Neural cell (in vitro differentiated cells): ENCODE measurements around the gene ACTN1. TPM values are rescaled to one million over a fixed set of nuclear protein-coding genes. Genes with fewer than 3 reads are reported as not detected.
"Not testable (repeated sequence)": the region's sequence is repeated elsewhere in the genome, so short reads cannot be mapped to it uniquely, and the experiment has no call there.

Experiments
- H2AFZ ChIP-seq: fragments of 200-600, 300-800 bp; sonication (generic), shearing (Covaris generic); 2 replicates; pipeline ENCODE4 v1.6.0; 2014; ENCODE audit warnings: low read depth, mild to moderate bottlenecking, antibody characterized with exemption, low read length, moderate library complexity
- H3F3A ChIP-seq: fragments of 200-600 bp; shearing (Covaris generic); 2 replicates; pipeline ENCODE4 v1.6.1; 2016; ENCODE audit warnings: mild to moderate bottlenecking, moderate library complexity, mixed read lengths, antibody characterized with exemption, low read length; ENCODE audit not compliant: insufficient read depth, poor library complexity, severe bottlenecking
- H3K27ac ChIP-seq: fragments of 200-600, 300-800 bp; sonication (generic), shearing (Covaris generic); 2 replicates; pipeline ENCODE4 v1.5.1; 2014; ENCODE audit warnings: mild to moderate bottlenecking, low read length, moderate library complexity
- H3K27me3 ChIP-seq: fragments of 300-800, 200-600 bp; sonication (generic), shearing (Covaris generic); 2 replicates; pipeline ENCODE4 v1.6.0; 2014; ENCODE audit warnings: mild to moderate bottlenecking, low read depth, low read length, moderate library complexity; ENCODE audit not compliant: insufficient read depth
- H3K36me3 ChIP-seq: fragments of 300-800, 200-600 bp; sonication (generic), shearing (Covaris generic); 2 replicates; pipeline ENCODE4 v1.5.1; 2014; ENCODE audit warnings: mild to moderate bottlenecking, antibody characterized with exemption, low read length, moderate library complexity; ENCODE audit not compliant: insufficient read depth
- H3K4me2 ChIP-seq: fragments of 300-800, 200-600 bp; sonication (generic), shearing (Covaris generic); 2 replicates; pipeline ENCODE4 v1.6.0; 2014; ENCODE audit warnings: mild to moderate bottlenecking, low read length
- H3K4me3 ChIP-seq: fragments of 300-800, 200-600 bp; sonication (generic), shearing (Covaris generic); 2 replicates; pipeline ENCODE4 v1.5.1; 2014; ENCODE audit warnings: mild to moderate bottlenecking, low read length, moderate library complexity
- H3K79me2 ChIP-seq: fragments of 200-600 bp; shearing (Covaris generic); replicated peaks from 2 replicates; pipeline ENCODE4 v1.6.0; 2014; ENCODE audit warnings: mild to moderate bottlenecking, low read length, moderate library complexity; ENCODE audit not compliant: insufficient read depth
- H3K9ac ChIP-seq: fragments of 300-800, 200-600 bp; sonication (generic), shearing (Covaris generic); 2 replicates; pipeline ENCODE4 v1.6.1; 2016; ENCODE audit warnings: mild to moderate bottlenecking, low read length, mixed read lengths
- H3K9me2 ChIP-seq: fragments of 200-600 bp; shearing (Covaris generic); 2 replicates; pipeline ENCODE4 v1.6.1; 2016; ENCODE audit warnings: mild to moderate bottlenecking, low read length, mixed read lengths; ENCODE audit not compliant: insufficient read depth
- H3K9me3 ChIP-seq: fragments of 200-600, 300-800 bp; sonication (generic), shearing (Covaris generic); 2 replicates; pipeline ENCODE4 v1.6.1; 2016; ENCODE audit warnings: mild to moderate bottlenecking, mixed run types, low read length, moderate library complexity, mixed read lengths
- H4K20me1 ChIP-seq: fragments of 200-600 bp; shearing (Covaris generic); 2 replicates; pipeline ENCODE4 v1.6.1; 2016; ENCODE audit warnings: mild to moderate bottlenecking, mixed run types; ENCODE audit not compliant: insufficient read depth
- CTCF ChIP-seq: fragments of 450-650 bp; IDR thresholded peaks from 2 replicates; pipeline ENCODE4 v1.5.1; 2014; ENCODE audit warnings: antibody characterized with exemption, mild to moderate bottlenecking, moderate library complexity; ENCODE audit not compliant: poor library complexity, severe bottlenecking
- EP300 ChIP-seq: fragments of 450-650 bp; conservative IDR thresholded peaks from 2 replicates; pipeline ENCODE4 v1.6.1; 2014; ENCODE audit warnings: antibody characterized with exemption, mild to moderate bottlenecking, moderate library complexity; ENCODE audit not compliant: poor library complexity, severe bottlenecking
- EZH2 ChIP-seq: fragments of 200-600, 300-800 bp; shearing (Covaris generic), sonication (generic); IDR thresholded peaks from 2 replicates; pipeline ENCODE4 v1.6.1; 2014; ENCODE audit warnings: antibody characterized with exemption, low read length, borderline replicate concordance, mild to moderate bottlenecking; ENCODE audit not compliant: insufficient read depth, poor library complexity, severe bottlenecking
- MXI1 ChIP-seq: fragments of 450-650 bp; conservative IDR thresholded peaks from 2 replicates; pipeline ENCODE4 v1.6.1; 2014; ENCODE audit warnings: antibody characterized with exemption, mild to moderate bottlenecking; ENCODE audit not compliant: poor library complexity, severe bottlenecking
- RAD21 ChIP-seq: fragments of 450-650 bp; conservative IDR thresholded peaks from 2 replicates; pipeline ENCODE4 v1.6.1; 2014; ENCODE audit warnings: antibody characterized with exemption, mild to moderate bottlenecking, moderate library complexity
- TAF1 ChIP-seq: IDR thresholded peaks from 2 replicates; pipeline ENCODE4 v1.6.1; 2012; ENCODE audit warnings: low read depth
- polyA plus RNA-seq: library from polyadenylated mRNA; depleted of rRNA; stranded (reverse); fragments of >200 nt; gene quantifications from 2 replicates; pipeline ENCODE4 v1.2.3, GENCODE V29; 2014

ACTN1 gene
- polyA plus RNA-seq, 1 donor from 2014 or later: 10.8 TPM

GRCh38 chr14:69023035-69023434, 43.9 kb upstream of the ACTN1 start:
- Histone ChIP-seq H3K9me3 (no peaks in the 10 kb centered on the region), H2AFZ (no peak overlapping the region), H3K4me3 (no peak overlapping the region), H3K36me3 (no peaks in the 10 kb centered on the region), H3K9me2 (no peaks in the 10 kb centered on the region), H3K4me2 (no peak overlapping the region), H4K20me1 (no peaks in the 10 kb centered on the region), H3K27me3 (no peaks in the 10 kb centered on the region), H3F3A (no peaks in the 10 kb centered on the region), H3K79me2 (no peaks in the 10 kb centered on the region), H3K9ac (no peak overlapping the region), H3K27ac (no peak overlapping the region)
- TF ChIP-seq RAD21: no peak

- H3F3A ChIP-seq, H3K79me2 ChIP-seq, H4K20me1 ChIP-seq, H3K27ac ChIP-seq, H3K9ac ChIP-seq, H3K9me2 ChIP-seq, H2AFZ ChIP-seq, H3K9me3 ChIP-seq, H3K36me3 ChIP-seq, H3K4me2 ChIP-seq, H3K4me3 ChIP-seq, H3K27me3 ChIP-seq: not testable (repeated sequence)
Measured at GRCh38 chr14:69022093-69022492, 43.0 kb upstream of the ACTN1 start.

- no peaks in the 10 kb centered on the region for H3K9me3 ChIP-seq
- no peak overlapping the region for H3K4me2 ChIP-seq
- no peaks in the 10 kb centered on the region for H3K36me3 ChIP-seq
- H3K79me2 ChIP-seq: no peaks in the 10 kb centered on the region
- no peaks in the 10 kb centered on the region for H3K9me2 ChIP-seq
- TF ChIP-seq EZH2: no peak
- no peak for TF ChIP-seq RAD21
- TF ChIP-seq EP300: no peak
- H3F3A ChIP-seq: no peaks in the 10 kb centered on the region
- no peak overlapping the region for H2AFZ ChIP-seq
- H3K9ac ChIP-seq: no peak overlapping the region
- no peaks in the 10 kb centered on the region for H3K27me3 ChIP-seq
- H4K20me1 ChIP-seq: no peaks in the 10 kb centered on the region
- H3K4me3 ChIP-seq: no peak overlapping the region
- no peak overlapping the region for H3K27ac ChIP-seq
Measured at GRCh38 chr14:69017706-69018105, 38.6 kb upstream of the ACTN1 start.

GRCh38 chr14:69014829-69015259, 35.7 kb upstream of the ACTN1 start:
- Histone ChIP-seq H3K36me3 (no peaks in the 10 kb centered on the region), H2AFZ (no peak overlapping the region), H3K4me2 (no peak overlapping the region), H3K4me3 (no peak overlapping the region), H3K79me2 (no peaks in the 10 kb centered on the region), H3K27ac (no peak overlapping the region), H3K9me3 (no peaks in the 10 kb centered on the region), H3K9ac (no peak overlapping the region), H3K27me3 (no peaks in the 10 kb centered on the region), H3F3A (no peaks in the 10 kb centered on the region), H3K9me2 (no peaks in the 10 kb centered on the region), H4K20me1 (no peaks in the 10 kb centered on the region)
- TF ChIP-seq MXI1: no peak
- no peak for TF ChIP-seq TAF1
- no peak for TF ChIP-seq CTCF
